Endodermal cell (in vitro differentiated cells): ENCODE results near the gene TRMT44. TPM values are rescaled to one million over a fixed set of nuclear protein-coding genes. Genes with fewer than 3 reads are reported as not detected.

ENCODE experiments used
- DNase-seq: peaks from one replicate; pipeline ENCODE4 v3.0.0-alpha.2; 2017
- H3K27ac ChIP-seq: 2 replicates; pipeline ENCODE4 v1.5.1; 2013; ENCODE audit warnings: mild to moderate bottlenecking, low read depth, low read length, moderate library complexity
- H3K27me3 ChIP-seq: 2 replicates; pipeline ENCODE4 v1.6.1; 2013; ENCODE audit warnings: mild to moderate bottlenecking, low read length, moderate library complexity; ENCODE audit not compliant: insufficient read depth, control insufficient read depth, poor library complexity, severe bottlenecking
- H3K36me3 ChIP-seq: 2 replicates; pipeline ENCODE4 v1.7.0; 2013; ENCODE audit warnings: mild to moderate bottlenecking, low read length, moderate library complexity; ENCODE audit not compliant: control insufficient read depth, insufficient read depth
- H3K4me1 ChIP-seq: one replicate; pipeline ENCODE4 v1.7.0; 2013; ENCODE audit warnings: low read length; ENCODE audit not compliant: control insufficient read depth, insufficient read depth
- H3K4me3 ChIP-seq: 2 replicates; pipeline ENCODE4 v1.5.1; 2013; ENCODE audit warnings: mild to moderate bottlenecking, low read length, moderate library complexity
- H3K9ac ChIP-seq: 2 replicates; pipeline ENCODE4 v1.6.1; 2013; ENCODE audit warnings: mild to moderate bottlenecking, low read length, moderate library complexity; ENCODE audit not compliant: poor library complexity, severe bottlenecking; ENCODE audit errors: extremely low read depth
- H3K9me3 ChIP-seq: 2 replicates; pipeline ENCODE4 v1.6.1; 2013; ENCODE audit warnings: mild to moderate bottlenecking, low read length, moderate library complexity; ENCODE audit not compliant: control insufficient read depth
- H3K27ac Mint-ChIP-seq: 2 replicates; pipeline ENCODE4 v1.8.0; 2020; ENCODE audit warnings: mixed read lengths
- H3K27me3 Mint-ChIP-seq: 2 replicates; pipeline ENCODE4 v1.8.0; 2021; ENCODE audit warnings: mild to moderate bottlenecking, mixed read lengths; ENCODE audit not compliant: insufficient read depth
- H3K36me3 Mint-ChIP-seq: 2 replicates; pipeline ENCODE4 v1.8.0; 2020; ENCODE audit warnings: low read depth, mixed read lengths
- H3K4me1 Mint-ChIP-seq: 2 replicates; pipeline ENCODE4 v1.8.0; 2020; ENCODE audit warnings: mixed read lengths
- H3K4me3 Mint-ChIP-seq: 2 replicates; pipeline ENCODE4 v1.8.0; 2020; ENCODE audit warnings: mild to moderate bottlenecking, moderate library complexity, mixed read lengths
- H3K9me3 Mint-ChIP-seq: 2 replicates; pipeline ENCODE4 v1.8.0; 2020; ENCODE audit warnings: mild to moderate bottlenecking, mixed read lengths
- CTCF ChIP-seq: fragments of 200-600 bp; sonication (generic); conservative IDR thresholded peaks from 2 replicates; pipeline ENCODE4 v1.5.0; 2021; ENCODE audit warnings: antibody characterized with exemption, mild to moderate bottlenecking
- WGBS, 2 experiments: methylation state at CpG; one replicate each; pipeline versions ENCODE4 v1.1.5 to v1.1.7; 2013; ENCODE audit warnings: missing lambda C conversion rate in 2 of 2, mixed read lengths in 1 of 2; ENCODE audit not compliant: insufficient coverage in 1 of 2, insufficient read length in 1 of 2; 5-methylcytosine and 5-hydroxymethylcytosine counted together
- total RNA-seq, 2 donors: library from RNA; stranded (reverse); fragmentation: NEBNext Ultra II Directional in 1 of 2; extraction: Animal tissue kit (Norgen Biotek cat#: 25700) in 1 of 2; gene quantifications; 2 replicates in 1 of 2; 3 replicates in 1 of 2; pipeline ENCODE4 v1.2.1, GENCODE V29; 2021

TRMT44 gene
- total RNA-seq, 2 donors from 2014 or later: 45.9 to 114 TPM

- no peak for TF ChIP-seq CTCF
- Histone ChIP-seq H3K4me1 (no peaks in the 10 kb centered on the region), H3K4me3 (no peak overlapping the region), H3K36me3 (peaks cover 89% of the 10 kb centered on the region), H3K9ac (no peak overlapping the region), H3K27ac (no peak overlapping the region), H3K27me3 (no peaks in the 10 kb centered on the region), H3K9me3 (no peaks in the 10 kb centered on the region)
- DNase-seq: no peak
- 89 to 95% methylated on average over 8 to 12 of the region's 13 CpGs for WGBS, 2 experiments
- H3K36me3 Mint-ChIP-seq: peaks cover 52% of the 10 kb centered on the region
- H3K27me3 Mint-ChIP-seq: no peaks in the 10 kb centered on the region
- H3K27ac Mint-ChIP-seq: no peak overlapping the region
- no peak overlapping the region for H3K4me3 Mint-ChIP-seq
- H3K4me1 Mint-ChIP-seq: no peaks in the 10 kb centered on the region
- peaks cover 2% of the 10 kb centered on the region for H3K9me3 Mint-ChIP-seq
Observed at GRCh38 chr4:8400632-8401325, 39.8 kb upstream of the TRMT44 start.

DNA sequence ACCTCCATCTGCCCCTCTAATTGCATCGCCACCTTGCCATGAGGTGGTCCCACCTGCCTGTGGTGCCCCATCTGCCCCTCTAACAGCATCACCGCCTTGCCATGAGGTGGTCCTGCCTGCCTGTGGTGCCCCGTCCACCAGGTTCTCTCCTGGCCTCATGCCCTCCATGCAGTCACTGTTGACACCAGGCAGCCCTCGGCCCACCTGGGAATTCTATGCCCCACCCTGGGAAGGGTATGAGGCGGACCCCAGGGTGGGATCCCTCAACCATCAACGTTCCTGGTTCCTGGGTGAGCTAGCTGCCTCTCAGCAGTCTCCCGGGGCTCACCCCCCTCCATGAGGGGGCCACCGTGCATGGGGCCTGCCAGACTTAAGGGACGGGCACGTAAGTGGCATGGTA, 38.9 kb upstream of the TRMT44 start:
- Mint-ChIP-seq H3K4me1 (no peaks in the 10 kb centered on the region), H3K27ac (no peak overlapping the region), H3K36me3 (peaks cover 58% of the 10 kb centered on the region), H3K27me3 (no peaks in the 10 kb centered on the region), H3K9me3 (peaks cover 11% of the 10 kb centered on the region), H3K4me3 (no peak overlapping the region)
- Histone ChIP-seq H3K27ac (no peak overlapping the region), H3K9me3 (no peaks in the 10 kb centered on the region), H3K36me3 (peaks cover 90% of the 10 kb centered on the region), H3K4me3 (no peak overlapping the region), H3K4me1 (no peaks in the 10 kb centered on the region), H3K9ac (no peak overlapping the region), H3K27me3 (no peaks in the 10 kb centered on the region)
- 96 to 98% methylated on average over 7 to 10 of the region's 10 CpGs for WGBS, 2 experiments
- no peak for DNase-seq
- no peak for TF ChIP-seq CTCF

- DNase-seq: no peak
- Mint-ChIP-seq H3K9me3 (peaks cover 14% of the 10 kb centered on the region), H3K36me3 (peaks cover 62% of the 10 kb centered on the region), H3K27ac (no peak overlapping the region), H3K4me1 (no peaks in the 10 kb centered on the region), H3K27me3 (no peaks in the 10 kb centered on the region), H3K4me3 (no peak overlapping the region)
- Histone ChIP-seq H3K4me1 (no peaks in the 10 kb centered on the region), H3K36me3 (peaks cover 87% of the 10 kb centered on the region), H3K27ac (no peak overlapping the region), H3K9ac (no peak overlapping the region), H3K27me3 (no peaks in the 10 kb centered on the region), H3K4me3 (no peak overlapping the region), H3K9me3 (no peaks in the 10 kb centered on the region)
- WGBS, 2 experiments: 89 to 93% methylated on average over 7 to 11 of the region's 11 CpGs
- TF ChIP-seq CTCF: no peak
Observed at GRCh38 chr4:8402181-8402597, 38.4 kb upstream of the TRMT44 start.
